ENCODE data around the gene ZNF467.

Gene ZNF467

GRCh38 chr7:149772241-149772955 is 990 bp downstream of the ZNF467 start:
- no peak for DNase-seq (ENCODE audit: low read depth in 4 of 4, low spot score in 1 of 4)

- DNase-seq (ENCODE audit: low read depth in 4 of 4, low spot score in 1 of 4): peak; percentile 42 to 85 (median 78)
Observed at GRCh38 chr7:149771720-149772240, 1.6 kb downstream of the ZNF467 start.

GRCh38 chr7:149770728-149771636 is 2.4 kb downstream of the ZNF467 start:
- DNase-seq (ENCODE audit: low read depth in 4 of 4, low spot score in 1 of 4): no peak

GRCh38 chr7:149769915-149770314 is 3.5 kb downstream of the ZNF467 start:
- DNase-seq (ENCODE audit: low read depth in 4 of 4, low spot score in 1 of 4): no peak

- DNase-seq (ENCODE audit: low read depth in 4 of 4, low spot score in 1 of 4): no peak
Observed at GRCh38 chr7:149768931-149769330, 4.5 kb downstream of the ZNF467 start.

DNA sequence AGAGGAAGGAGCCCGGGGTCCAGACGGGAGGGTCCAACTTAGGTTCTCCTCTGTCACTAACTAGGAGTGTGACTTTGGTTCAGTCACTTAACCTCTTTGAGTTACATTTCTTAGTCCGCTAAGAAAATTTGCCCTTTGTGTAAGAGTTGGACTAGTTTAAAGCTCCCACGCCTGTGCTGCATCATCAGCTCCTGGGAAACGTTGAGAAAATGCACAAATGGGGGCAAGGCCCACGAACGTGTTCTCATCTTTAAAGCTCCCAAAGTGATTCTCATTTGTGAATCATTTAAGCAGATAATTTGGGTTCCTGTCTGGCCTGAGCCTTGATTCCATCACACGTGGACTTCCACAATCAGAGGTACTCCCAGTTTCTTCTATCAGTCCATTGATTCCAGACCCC is 6.3 kb downstream of the ZNF467 start:
- DNase-seq (ENCODE audit: low read depth in 4 of 4, low spot score in 1 of 4): no peak

DNA sequence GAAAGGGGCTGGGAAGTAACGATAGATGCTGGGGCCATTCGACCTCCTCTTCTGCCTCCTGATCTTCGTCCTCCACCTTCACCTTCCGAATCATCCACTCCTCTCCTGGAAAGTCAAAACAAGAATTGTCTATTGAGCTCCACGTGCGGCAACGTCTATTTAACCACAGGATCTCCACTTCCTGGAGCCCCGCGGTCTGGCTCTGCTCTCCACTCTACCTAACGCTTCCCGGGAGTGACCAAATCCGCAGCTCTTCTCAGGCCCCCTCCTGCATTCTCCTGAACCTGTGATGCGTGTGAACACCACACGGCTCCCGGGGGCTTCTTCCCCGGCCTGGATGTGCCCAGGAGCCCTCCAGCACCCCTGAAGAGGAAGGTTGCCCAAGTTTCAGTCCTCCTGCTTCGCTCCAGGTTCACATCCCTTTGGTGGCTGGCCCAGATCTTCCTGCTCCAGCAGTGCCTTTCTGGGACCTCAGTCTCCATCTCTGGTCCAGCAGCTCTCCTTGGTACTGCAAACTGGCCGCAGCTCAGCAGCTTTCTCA is 7.2 kb downstream of the ZNF467 start:
- no peak for DNase-seq (ENCODE audit: low read depth in 4 of 4, low spot score in 1 of 4)

DNA sequence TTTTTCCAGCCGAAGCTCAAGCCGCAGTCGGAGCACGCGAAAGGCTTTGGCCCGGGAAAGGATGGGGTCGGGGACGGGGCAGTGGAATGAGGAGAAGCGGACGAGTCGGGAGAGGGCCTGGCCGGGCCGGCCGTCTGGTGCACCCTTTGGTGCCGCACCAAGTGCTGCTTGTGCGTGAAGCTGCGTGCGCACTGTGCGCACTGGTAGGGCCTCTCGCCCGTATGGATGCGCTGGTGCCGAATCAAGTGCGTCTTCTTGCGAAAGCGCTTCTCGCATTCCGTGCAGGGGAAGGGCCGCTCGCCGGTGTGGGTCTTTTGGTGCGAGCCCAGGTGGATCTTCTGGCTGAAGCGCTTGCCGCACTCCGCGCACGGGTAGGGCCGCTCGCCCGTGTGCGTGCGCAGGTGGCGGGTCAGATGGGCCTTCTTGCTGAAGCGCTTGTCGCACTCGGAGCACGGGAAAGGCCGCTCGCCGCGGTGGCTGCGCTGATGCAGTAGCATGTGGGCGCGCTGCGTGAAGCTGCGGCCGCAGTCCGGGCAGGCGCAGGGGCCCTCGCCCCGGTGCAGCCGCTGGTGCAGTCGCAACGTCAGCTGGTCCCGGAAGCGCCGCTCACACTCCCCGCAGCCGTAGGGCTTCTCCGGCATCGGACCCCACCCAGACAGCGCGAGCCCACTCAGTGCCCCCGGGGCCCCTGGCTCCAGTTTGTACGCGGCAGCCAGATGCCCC is 7.8 kb downstream of the ZNF467 start:
- DNase-seq (ENCODE audit: low read depth in 4 of 4, low spot score in 1 of 4): no peak

DNA sequence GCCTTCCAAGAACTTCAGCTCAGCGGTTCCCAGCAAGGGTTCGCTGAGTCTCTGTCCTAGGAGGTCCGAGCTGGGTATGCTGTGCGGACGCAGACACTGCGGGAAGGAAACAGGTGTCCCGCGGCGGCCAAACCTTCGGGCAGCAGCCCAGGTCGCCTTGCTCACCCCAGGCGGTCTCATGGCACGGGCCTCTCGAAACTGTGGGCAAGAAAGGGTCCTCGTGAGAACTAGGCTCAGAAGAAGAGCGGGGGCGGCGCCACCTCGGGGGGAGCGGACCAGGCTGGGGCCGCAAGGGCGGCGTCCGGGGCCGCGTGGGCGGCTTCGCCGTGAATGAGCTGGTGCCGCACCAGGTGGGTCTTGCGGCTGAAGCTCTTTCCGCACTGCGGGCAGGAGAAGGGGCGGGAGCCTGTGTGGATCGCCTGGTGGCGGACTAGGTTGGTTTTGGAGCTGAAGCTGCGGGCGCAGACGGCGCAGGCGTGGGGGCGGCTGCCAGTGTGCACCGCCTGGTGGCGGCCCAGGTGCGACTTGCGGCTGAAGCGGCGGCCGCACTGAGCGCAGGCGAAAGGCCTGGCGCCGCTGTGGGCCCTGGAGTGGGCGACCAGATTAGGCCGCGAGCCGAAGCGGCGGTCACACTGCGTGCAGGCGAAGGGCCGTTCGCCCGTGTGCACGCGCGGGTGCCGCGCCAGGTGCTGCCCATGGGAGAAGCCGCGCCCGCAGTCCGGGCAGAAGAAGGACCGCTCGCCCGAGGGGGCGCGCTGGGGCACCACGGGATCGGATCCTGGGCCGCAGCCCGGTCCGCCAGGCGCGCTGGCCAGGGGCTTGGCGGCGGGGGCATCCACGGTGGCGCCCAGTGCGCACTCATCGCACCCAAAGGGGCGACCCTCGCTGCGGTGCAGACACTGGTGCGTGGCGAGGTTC is 8.6 kb downstream of the ZNF467 start:
- DNase-seq (ENCODE audit: low read depth in 4 of 4, low spot score in 1 of 4): no peak

GRCh38 chr7:149763563-149764240 is 9.7 kb downstream of the ZNF467 start:
- DNase-seq (ENCODE audit: low read depth in 4 of 4, low spot score in 1 of 4): no peak

DNA sequence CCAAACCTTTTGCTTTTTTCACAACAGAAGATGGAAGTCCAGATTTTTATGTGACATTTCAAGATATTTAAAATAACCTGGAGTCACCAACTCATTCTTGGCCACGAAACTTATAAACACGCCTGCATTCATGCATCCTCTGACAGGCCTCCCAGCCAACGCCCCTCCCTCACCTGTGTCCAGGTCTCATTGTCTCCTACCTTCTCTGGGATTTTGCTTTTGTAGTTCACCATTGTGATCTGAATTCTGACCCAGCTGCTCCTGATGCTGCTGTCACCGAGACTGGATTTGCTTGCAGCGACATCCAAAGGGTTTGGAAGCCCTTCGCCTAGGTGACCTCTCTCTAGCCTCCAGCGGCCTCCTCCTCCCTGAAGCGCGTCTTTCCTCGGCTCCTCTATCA is 10.8 kb downstream of the ZNF467 start:
- DNase-seq (ENCODE audit: low read depth in 4 of 4, low spot score in 1 of 4): no peak

GRCh38 chr7:149762089-149762488 is 11.3 kb downstream of the ZNF467 start:
- DNase-seq (ENCODE audit: low read depth in 4 of 4, low spot score in 1 of 4): no peak

DNA sequence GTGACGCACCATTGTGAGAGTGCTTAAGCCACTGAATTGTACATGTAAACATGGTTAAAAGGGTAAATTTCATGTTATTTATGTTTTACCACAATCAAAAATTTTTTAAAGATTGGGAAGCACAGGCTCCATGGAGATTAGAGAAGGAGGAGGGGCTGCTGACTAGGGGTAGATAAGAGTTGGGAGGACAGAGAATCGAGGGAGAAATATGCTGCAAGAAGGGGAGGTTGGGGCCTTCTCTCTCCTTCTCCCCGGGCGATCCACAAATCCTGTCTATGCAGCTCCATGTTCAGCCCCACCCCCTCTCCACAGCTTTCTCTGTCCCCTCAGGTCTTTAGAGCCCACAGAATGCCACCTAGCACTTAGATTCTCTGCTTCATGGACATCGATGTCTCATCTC is 12.1 kb downstream of the ZNF467 start:
- DNase-seq (ENCODE audit: low read depth in 4 of 4, low spot score in 1 of 4): no peak

DNA sequence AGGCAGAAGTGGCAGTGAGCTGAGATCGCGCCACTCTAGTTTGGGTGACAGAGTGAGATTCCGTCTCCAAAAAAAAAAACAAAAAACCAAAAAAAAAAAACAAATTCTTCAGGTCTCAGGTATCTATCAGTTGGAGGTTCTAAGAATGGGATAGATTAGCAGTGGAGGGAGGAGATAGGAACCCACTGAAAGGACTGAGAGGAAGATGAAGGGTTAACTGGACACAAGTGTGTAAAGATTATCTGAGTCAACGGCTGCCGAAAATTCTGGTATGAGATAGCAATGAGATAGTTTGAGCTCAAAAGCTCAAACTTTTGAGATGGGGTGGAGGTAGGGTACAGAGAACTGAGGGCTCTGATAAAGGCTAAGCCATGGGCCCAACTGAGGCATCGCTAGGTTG is 12.8 kb downstream of the ZNF467 start:
- no peak for DNase-seq (ENCODE audit: low read depth in 4 of 4, low spot score in 1 of 4)

DNA sequence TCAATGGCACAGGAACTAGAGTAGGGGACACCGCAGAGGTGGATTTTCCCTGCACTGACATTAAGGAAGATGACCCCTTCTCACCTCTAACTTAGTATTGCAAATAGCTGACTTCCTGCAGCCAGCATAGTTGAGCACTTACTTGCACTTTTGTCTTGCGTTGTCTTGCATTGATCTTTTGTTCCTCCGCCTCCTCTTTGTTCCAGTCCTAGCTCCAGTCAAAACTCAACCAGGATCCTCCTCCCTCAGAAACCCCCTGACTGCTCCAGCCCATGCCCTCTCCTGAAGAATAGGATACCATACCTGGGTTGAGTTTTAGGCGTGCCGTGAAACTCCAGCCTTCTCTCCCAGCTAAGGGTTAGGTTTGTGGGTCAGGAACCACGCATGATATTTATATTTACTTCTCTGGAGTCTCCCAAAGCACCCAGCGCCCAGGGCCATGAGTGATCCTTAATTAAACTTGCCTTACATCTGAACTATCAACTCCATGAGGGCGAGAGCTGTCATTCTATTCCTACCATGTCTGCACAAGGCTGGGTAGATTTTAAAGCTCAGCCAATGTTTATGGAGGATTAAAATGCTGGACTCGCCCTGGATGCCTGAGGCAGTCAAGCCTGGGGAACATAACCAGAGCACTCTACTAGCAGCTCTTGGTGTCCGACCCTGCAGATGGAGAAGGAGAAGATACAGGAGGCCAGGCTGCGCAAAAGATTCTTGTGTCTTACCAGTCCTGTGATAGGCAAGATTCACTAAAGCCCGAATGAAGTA is 14.1 kb downstream of the ZNF467 start:
- DNase-seq (ENCODE audit: low read depth in 4 of 4, low spot score in 1 of 4): no peak

DNA sequence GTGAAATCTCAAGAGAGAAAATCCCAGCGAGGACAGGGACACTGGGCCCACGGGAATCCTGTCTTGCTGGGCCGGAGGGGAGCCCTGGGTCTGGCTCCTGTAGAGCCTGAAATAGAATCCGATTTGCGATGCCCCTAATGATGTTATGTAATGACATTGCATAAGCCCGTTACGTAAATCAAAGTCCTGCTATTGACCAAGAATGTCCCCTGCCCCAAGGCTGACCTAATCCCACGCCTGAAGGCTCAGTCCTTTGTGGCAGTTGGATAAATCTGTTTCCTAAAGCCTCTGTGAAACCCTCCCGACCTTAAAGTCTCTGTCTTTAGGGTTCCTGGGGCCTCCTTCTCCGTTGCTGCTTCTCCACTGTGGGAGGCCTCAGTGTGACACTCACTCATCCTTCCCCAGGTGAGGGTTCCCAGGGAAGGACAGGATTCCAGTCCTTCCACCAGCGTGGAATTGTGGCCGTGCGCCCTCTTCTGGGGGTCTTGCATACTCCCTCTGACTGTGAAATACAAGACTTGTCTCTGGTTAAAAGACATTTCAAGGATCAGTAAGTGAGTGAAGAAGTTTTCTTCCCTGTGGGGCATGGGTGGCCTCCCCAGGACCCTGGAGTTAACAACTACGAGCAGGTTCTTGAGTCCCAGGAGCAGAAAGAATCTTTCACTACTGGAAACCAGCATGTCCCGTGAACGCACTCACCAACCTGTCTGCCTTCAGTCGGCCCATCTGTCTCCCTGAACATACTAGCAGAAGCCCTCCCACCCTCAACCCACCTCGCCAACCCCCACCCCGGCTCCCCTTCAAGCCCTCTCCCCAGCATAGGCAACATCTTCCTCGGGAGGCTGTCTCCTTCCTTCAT is 19.8 kb downstream of the ZNF467 start:
- no peak for DNase-seq (ENCODE audit: low read depth in 4 of 4, low spot score in 1 of 4)

GRCh38 chr7:149752646-149753045 is 20.7 kb downstream of the ZNF467 start:
- no peak for DNase-seq (ENCODE audit: low read depth in 4 of 4, low spot score in 1 of 4)

Measured in stimulated activated CD4-positive, alpha-beta T cell treated with anti-CD3 and anti-CD28 coated beads, Interleukin-1b, Interleukin-23, amount 100 ng/mL, for 24 hours (primary cell).